Measurements from ENCODE around the gene LETM1. TPM values are rescaled to one million over a fixed set of nuclear protein-coding genes. Genes with fewer than 3 reads are reported as not detected.

The LETM1 gene
- total and polyA plus RNA-seq, 10 donors: 6.5 to 47.7 (median 34.7) TPM

GRCh38 chr4:1808396-1808795 lies 47.6 kb downstream of the LETM1 start:
- H3K4me3 ChIP-seq: no peak overlapping the region
- TF ChIP-seq POLR2AphosphoS5 (IDR thresholded peaks at IDR 0.05): no peak
- TF ChIP-seq POLR2A (IDR thresholded peaks at IDR 0.05): no peak
- no peak for TF ChIP-seq CTCF (IDR thresholded peaks at IDR 0.05 in 8 of 11, conservative IDR thresholded peaks at IDR 0.05 in 3 of 11)
- 89 to 97% (median 92%) methylated on average over 6 of the region's 6 CpGs for WGBS, 5 donors
- H3K27me3 ChIP-seq (replicated peaks in 1 of 7): no peaks in the 10 kb centered on the region
- intact Hi-C loops (cut with DNase I; ENCODE audit: low total_unique reads): no loop called here
- no peak for DNase-seq
- H3K27ac ChIP-seq: no peak overlapping the region
- H3K9me3 ChIP-seq: no peaks in the 10 kb centered on the region
- peaks cover 0 to 29% (median 7%) of the 10 kb centered on the region in 6 donors for H3K36me3 ChIP-seq
- H3K4me1 ChIP-seq: peaks cover 0 to 4% (median 0%) of the 10 kb centered on the region in 6 donors

DNA sequence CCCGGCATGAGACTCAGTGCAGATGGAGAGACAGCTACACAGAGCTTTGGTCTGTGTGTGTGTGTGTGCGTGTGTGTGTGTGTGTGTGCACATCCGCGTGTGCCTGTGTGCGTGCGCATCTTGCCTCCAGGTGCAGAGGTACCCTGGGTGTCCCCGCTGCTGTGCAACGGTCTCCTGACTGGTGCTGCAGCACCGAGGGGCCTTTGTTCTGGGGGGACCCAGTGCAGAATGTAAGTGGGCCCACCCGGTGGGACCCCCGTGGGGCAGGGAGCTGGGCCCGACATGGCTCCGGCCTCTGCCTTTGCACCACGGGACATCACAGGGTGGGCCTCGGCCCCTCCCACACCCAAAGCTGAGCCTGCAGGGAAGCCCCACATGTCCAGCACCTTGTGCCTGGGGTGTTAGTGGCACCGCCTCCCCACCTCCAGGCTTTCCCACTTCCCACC lies 48.6 kb downstream of the LETM1 start:
- Histone ChIP-seq H3K9me3 (no peaks in the 10 kb centered on the region), H3K27ac (no peak overlapping the region), H3K27me3 (replicated peaks in 1 of 7) (no peaks in the 10 kb centered on the region), H3K36me3 (peaks cover 0 to 18% (median under 1%) of the 10 kb centered on the region in 6 donors), H3K4me3 (no peak overlapping the region), H3K4me1 (peaks cover 0 to 4% (median 0%) of the 10 kb centered on the region in 6 donors)
- WGBS, 5 donors: 73 to 89% (median 85%) methylated on average over 14 to 16 of the region's 16 CpGs
- intact Hi-C loops (cut with DNase I; ENCODE audit: low total_unique reads): no loop called here
- DNase-seq: no peak
- TF ChIP-seq CTCF (IDR thresholded peaks at IDR 0.05 in 8 of 11, conservative IDR thresholded peaks at IDR 0.05 in 3 of 11) (no peak), POLR2A (IDR thresholded peaks at IDR 0.05) (no peak), POLR2AphosphoS5 (IDR thresholded peaks at IDR 0.05) (no peak)

- Histone ChIP-seq H3K36me3 (peaks cover 0 to 13% (median 0%) of the 10 kb centered on the region in 6 donors), H3K4me1 (peaks cover 0 to 4% (median 0%) of the 10 kb centered on the region in 6 donors), H3K27ac (no peak overlapping the region), H3K4me3 (no peak overlapping the region), H3K9me3 (no peaks in the 10 kb centered on the region), H3K27me3 (replicated peaks in 1 of 7) (no peaks in the 10 kb centered on the region)
- intact Hi-C loops (cut with DNase I; ENCODE audit: low total_unique reads): no loop called here
- no peak for DNase-seq
- TF ChIP-seq POLR2AphosphoS5 (IDR thresholded peaks at IDR 0.05) (no peak), POLR2A (IDR thresholded peaks at IDR 0.05) (no peak), CTCF (IDR thresholded peaks at IDR 0.05 in 8 of 11, conservative IDR thresholded peaks at IDR 0.05 in 3 of 11) (no peak)
- WGBS, 5 donors: 88 to 93% (median 91%) methylated on average over 25 to 41 of the region's 41 CpGs
Measured at GRCh38 chr4:1806596-1807331, 49.2 kb downstream of the LETM1 start.

GRCh38 chr4:1806223-1806564 lies 49.8 kb downstream of the LETM1 start:
- H3K4me3 ChIP-seq: no peak overlapping the region
- peaks cover 0 to 4% (median 0%) of the 10 kb centered on the region in 7 donors for H3K27me3 ChIP-seq (replicated peaks in 1 of 7)
- TF ChIP-seq POLR2AphosphoS5 (IDR thresholded peaks at IDR 0.05) (no peak), CTCF (IDR thresholded peaks at IDR 0.05 in 8 of 11, conservative IDR thresholded peaks at IDR 0.05 in 3 of 11) (no peak), POLR2A (IDR thresholded peaks at IDR 0.05) (no peak)
- DNase-seq: no peak
- 83 to 96% (median 87%) methylated on average over 5 to 11 of the region's 11 CpGs for WGBS, 5 donors
- H3K4me1 ChIP-seq: peaks cover 0 to 4% (median 0%) of the 10 kb centered on the region in 6 donors
- peaks cover 0 to 8% (median 0%) of the 10 kb centered on the region in 6 donors for H3K36me3 ChIP-seq
- intact Hi-C loops (cut with DNase I; ENCODE audit: low total_unique reads): no loop called here
- H3K9me3 ChIP-seq: no peaks in the 10 kb centered on the region
- H3K27ac ChIP-seq: no peak overlapping the region
